CD14-positive monocyte (primary cell): Measurements from ENCODE around the gene CYTH3. TPM values are rescaled to one million over a fixed set of nuclear protein-coding genes. Genes with fewer than 3 reads are reported as not detected.

Source experiments
- DNase-seq, 3 donors: peaks; one replicate each; pipeline ENCODE4 v3.0.0-alpha.2; 2011 to 2022
- H2AFZ ChIP-seq: 2 replicates; pipeline ENCODE4 v1.6.0; 2012; ENCODE audit warnings: mild to moderate bottlenecking, low read depth, low read length, inconsistent platforms; ENCODE audit not compliant: insufficient read depth, poor library complexity, severe bottlenecking
- H3K27ac ChIP-seq, 2 donors: 1 replicate in 1 of 2; 2 replicates in 1 of 2; pipeline ENCODE4 v1.5.1; 2012 to 2013; ENCODE audit warnings: low read length in 2 of 2, control low read depth in 1 of 2, inconsistent platforms in 1 of 2, low read depth in 1 of 2, mild to moderate bottlenecking in 1 of 2
- H3K27me3 ChIP-seq, 2 donors: one replicate each; pipeline versions ENCODE4 v1.6.0 to v1.6.1; 2011 to 2013; ENCODE audit warnings: low read length in 2 of 2; ENCODE audit not compliant: control insufficient read depth in 2 of 2, insufficient read depth in 2 of 2
- H3K36me3 ChIP-seq, 2 donors: replicated peaks in 1 of 2; 1 replicate in 1 of 2; 2 replicates in 1 of 2; pipeline versions ENCODE4 v1.5.1 to v1.6.1; 2012 to 2013; ENCODE audit warnings: low read length in 2 of 2, control low read depth in 1 of 2, inconsistent platforms in 1 of 2, mild to moderate bottlenecking in 1 of 2; ENCODE audit not compliant: insufficient read depth in 2 of 2, control insufficient read depth in 1 of 2
- H3K4me1 ChIP-seq, 2 donors: 1 replicate in 1 of 2; 2 replicates in 1 of 2; pipeline versions ENCODE4 v1.5.1 to v1.6.1; 2012 to 2013; ENCODE audit warnings: low read length in 2 of 2, control low read depth in 1 of 2, inconsistent platforms in 1 of 2, mild to moderate bottlenecking in 1 of 2, moderate library complexity in 1 of 2; ENCODE audit not compliant: insufficient read depth in 2 of 2, control insufficient read depth in 1 of 2
- H3K4me2 ChIP-seq: replicated peaks from 2 replicates; pipeline ENCODE3; 2012; ENCODE audit warnings: low read length, moderate library complexity, mild to moderate bottlenecking; ENCODE audit not compliant: poor library complexity, severe bottlenecking; ENCODE audit errors: extremely low read depth
- H3K4me3 ChIP-seq, 3 experiments: fragments of 200-600 bp in 1 of 3; sonication (generic) in 1 of 3; replicated peaks in 1 of 3; 1 replicate in 2 of 3; 2 replicates in 1 of 3; pipeline ENCODE4 v1.5.1; 2011 to 2013; ENCODE audit warnings: low read length in 3 of 3, mild to moderate bottlenecking in 3 of 3, control low read depth in 2 of 3, low read depth in 2 of 3, inconsistent platforms in 1 of 3, moderate library complexity in 1 of 3
- H3K79me2 ChIP-seq: 2 replicates; pipeline ENCODE4 v1.6.0; 2012; ENCODE audit warnings: mild to moderate bottlenecking, control low read depth, inconsistent platforms, low read length, moderate library complexity; ENCODE audit not compliant: insufficient read depth
- H3K9ac ChIP-seq: 2 replicates; pipeline ENCODE4 v1.6.0; 2017; ENCODE audit warnings: low read length, mild to moderate bottlenecking; ENCODE audit not compliant: insufficient read depth, poor library complexity, severe bottlenecking
- H3K9me3 ChIP-seq, 2 donors: replicated peaks in 1 of 2; 1 replicate in 1 of 2; 2 replicates in 1 of 2; pipeline versions ENCODE4 v1.5.1 to v1.6.1; 2012 to 2013; ENCODE audit warnings: low read length in 2 of 2, control low read depth in 1 of 2; ENCODE audit not compliant: control insufficient read depth in 1 of 2, insufficient read depth in 1 of 2
- H4K20me1 ChIP-seq: 2 replicates; pipeline ENCODE4 v1.6.0; 2012; ENCODE audit warnings: mild to moderate bottlenecking, low read length, control low read depth, moderate library complexity; ENCODE audit not compliant: insufficient read depth
- H3K27ac Mint-ChIP-seq, 7 donors: one replicate each; pipeline ENCODE4 v1.8.0; 2020; ENCODE audit warnings: mild to moderate bottlenecking in 7 of 7, mixed read lengths in 7 of 7, moderate library complexity in 6 of 7, inconsistent platforms in 2 of 7
- H3K27me3 Mint-ChIP-seq, 3 donors: one replicate each; pipeline ENCODE4 v1.8.0; 2021 to 2022; ENCODE audit warnings: low read depth in 3 of 3, mild to moderate bottlenecking in 3 of 3, mixed read lengths in 3 of 3, moderate library complexity in 3 of 3, inconsistent platforms in 1 of 3
- H3K36me3 Mint-ChIP-seq, 2 donors: one replicate each; pipeline ENCODE4 v1.8.0; 2020; ENCODE audit warnings: mixed read lengths in 2 of 2, inconsistent platforms in 1 of 2, mild to moderate bottlenecking in 1 of 2
- H3K4me1 Mint-ChIP-seq: one replicate; pipeline ENCODE4 v1.8.0; 2020; ENCODE audit warnings: mild to moderate bottlenecking, mixed read lengths
- H3K4me3 Mint-ChIP-seq, 2 donors: one replicate each; pipeline ENCODE4 v1.8.0; 2020; ENCODE audit warnings: mild to moderate bottlenecking in 2 of 2, mixed read lengths in 2 of 2, moderate library complexity in 1 of 2
- H3K9me3 Mint-ChIP-seq, 7 donors: one replicate each; pipeline ENCODE4 v1.8.0; 2020 to 2022; ENCODE audit warnings: mixed read lengths in 7 of 7, mild to moderate bottlenecking in 6 of 7, moderate library complexity in 6 of 7, inconsistent platforms in 2 of 7
- CTCF ChIP-seq: fragments of 200-600 bp; IDR thresholded peaks from one replicate; pipeline ENCODE4 v1.8.0; 2022; ENCODE audit warnings: antibody characterized with exemption, mild to moderate bottlenecking
- WGBS: methylation state at CpG from one replicate; pipeline ENCODE4 v1.1.5; 2013; ENCODE audit warnings: missing lambda C conversion rate; ENCODE audit not compliant: insufficient coverage; 5-methylcytosine and 5-hydroxymethylcytosine counted together
- intact Hi-C, 2 donors: fragments of 100-400 bp; cut with micrococcal nuclease; formaldehyde crosslinking; loops; one replicate each; pipeline versions ENCODE4 v1.15.0 to v1.15.1; 2023
- polyA plus RNA-seq, 3 donors: library from polyadenylated mRNA; depleted of rRNA in 1 of 3; unstranded in 2 of 3; stranded (reverse) in 1 of 3; fragments of 300-500 nt in 2 of 3; fragments of >200 nt in 1 of 3; fragmentation: Illumina TruSeq in 2 of 3; gene quantifications; 1 replicate in 2 of 3; 2 replicates in 1 of 3; pipeline ENCODE4 v1.2.3, GENCODE V29; 2012 to 2021

The CYTH3 gene
- polyA plus RNA-seq, 3 donors, result 1.3 to 8.5 (median 1.4) TPM

- H3K36me3 Mint-ChIP-seq, result peaks cover 28 to 31% of the 10 kb centered on the region in 2 donors
- H4K20me1 ChIP-seq, result no peaks in the 10 kb centered on the region
- no peak overlapping the region for H3K4me3 ChIP-seq
- no peak overlapping the region for H3K9ac ChIP-seq
- peaks cover 22 to 24% of the 10 kb centered on the region in 2 donors for H3K4me1 ChIP-seq
- H2AFZ ChIP-seq, result no peak overlapping the region
- H3K36me3 ChIP-seq, result no peaks in the 10 kb centered on the region
- H3K79me2 ChIP-seq, result no peaks in the 10 kb centered on the region
- H3K4me1 Mint-ChIP-seq, result peaks cover 30% of the 10 kb centered on the region
- peak overlapping the region in 1 of 2 donors; percentile 10 for H3K27ac ChIP-seq
- no CpG with 5 or more reads among the region's 7 CpGs for WGBS
- H3K9me3 ChIP-seq, result no peaks in the 10 kb centered on the region
- peaks cover 0 to 2% (median 0%) of the 10 kb centered on the region in 7 donors for H3K9me3 Mint-ChIP-seq
- H3K4me2 ChIP-seq, result no peak overlapping the region
- H3K4me3 Mint-ChIP-seq, result no peak overlapping the region
- intact Hi-C loops, result no loop called here
- no peak for DNase-seq
- H3K27ac Mint-ChIP-seq, result no peak overlapping the region
- TF ChIP-seq CTCF, result no peak
- peaks cover 2 to 10% (median 3%) of the 10 kb centered on the region in 3 donors for H3K27me3 Mint-ChIP-seq
- H3K27me3 ChIP-seq, result no peaks in the 10 kb centered on the region
These were observed 94.0 kb downstream of the CYTH3 start for GRCh38 chr7:6178298-6179029.

DNA sequence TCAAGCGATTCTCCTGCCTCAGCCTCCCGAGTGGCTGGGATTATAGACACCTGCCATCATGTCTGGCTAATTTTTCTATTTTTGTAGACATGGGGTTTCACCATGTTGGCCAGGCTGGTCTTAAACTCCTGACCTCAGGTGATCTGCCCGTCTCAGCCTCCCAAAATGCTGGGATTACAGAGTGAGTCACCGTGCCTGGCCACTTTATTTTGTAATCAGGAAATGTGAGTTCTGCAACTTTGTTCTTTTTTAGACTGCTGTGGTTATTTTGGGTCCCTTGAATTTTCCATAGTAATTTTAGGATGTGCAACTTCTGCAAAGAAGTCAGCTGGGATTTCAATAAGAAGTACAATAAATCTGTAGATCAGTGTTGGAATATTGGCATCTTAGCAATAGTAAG is 96.8 kb downstream of the CYTH3 start:
- H3K27ac Mint-ChIP-seq, result peak overlapping the region in 4 of 7 donors; percentile 40 to 79 (median 76)
- intact Hi-C loops, result no loop called here
- 12% methylated on average over 4 of the region's 4 CpGs for WGBS

More for the DNA sequence above, 96.8 kb downstream of the CYTH3 start:
- no peak overlapping the region for H2AFZ ChIP-seq
- H3K27me3 ChIP-seq, result peaks cover 0 to 3% of the 10 kb centered on the region in 2 donors
- Mint-ChIP-seq H3K27me3 (peaks cover 3 to 13% (median 6%) of the 10 kb centered on the region in 3 donors), H3K4me3 (peak overlapping the region in 1 of 2 donors; percentile 39), H3K9me3 (peaks cover 0 to 2% (median 0%) of the 10 kb centered on the region in 7 donors), H3K36me3 (peaks cover 29 to 30% of the 10 kb centered on the region in 2 donors), H3K4me1 (peaks cover 31% of the 10 kb centered on the region)
- no peaks in the 10 kb centered on the region for H3K79me2 ChIP-seq
- H3K4me2 ChIP-seq, result peak overlapping the region; percentile 40
- no peak overlapping the region for H3K9ac ChIP-seq
- H3K4me3 ChIP-seq, result peak overlapping the region in 1 of 3 experiments; percentile 26
- TF ChIP-seq CTCF, result no peak
- H3K36me3 ChIP-seq, result peaks cover 0 to 2% of the 10 kb centered on the region in 2 donors
- no peak overlapping the region for H3K27ac ChIP-seq
- peaks cover 21 to 27% of the 10 kb centered on the region in 2 donors for H3K4me1 ChIP-seq
- DNase-seq, result peak; percentile 33 to 81 (median 69)
- no peaks in the 10 kb centered on the region for H3K9me3 ChIP-seq
- no peaks in the 10 kb centered on the region for H4K20me1 ChIP-seq
